IgD-negative memory B cell (primary cell): Measurements from ENCODE around the gene ITGA5. TPM values are rescaled to one million over a fixed set of nuclear protein-coding genes. Genes with fewer than 3 reads are reported as not detected.
A peak's percentile ranks its signal among the peaks of the same experiment; 100 is the strongest.

Source experiments
- H3K27ac Mint-ChIP-seq, 3 donors: one replicate each; pipeline ENCODE4 v1.8.0; 2020 to 2022; ENCODE audit warnings: mild to moderate bottlenecking in 3 of 3, mixed read lengths in 3 of 3, moderate library complexity in 1 of 3
- H3K27me3 Mint-ChIP-seq: one replicate; pipeline ENCODE4 v1.8.0; 2021; ENCODE audit warnings: mixed read lengths
- H3K36me3 Mint-ChIP-seq: one replicate; pipeline ENCODE4 v1.8.0; 2020; ENCODE audit warnings: mild to moderate bottlenecking, mixed read lengths
- H3K4me1 Mint-ChIP-seq, 3 donors: one replicate each; pipeline ENCODE4 v1.8.0; 2020 to 2022; ENCODE audit warnings: mixed read lengths in 3 of 3, mild to moderate bottlenecking in 1 of 3
- H3K4me3 Mint-ChIP-seq, 4 donors: one replicate each; pipeline ENCODE4 v1.8.0; 2020 to 2022; ENCODE audit warnings: mild to moderate bottlenecking in 4 of 4, mixed read lengths in 4 of 4, moderate library complexity in 3 of 4
- H3K9me3 Mint-ChIP-seq, 3 donors: one replicate each; pipeline ENCODE4 v1.8.0; 2020 to 2021; ENCODE audit warnings: mixed read lengths in 3 of 3, mild to moderate bottlenecking in 1 of 3
- polyA plus RNA-seq: library from polyadenylated mRNA; unstranded; fragments of 300-500 nt; fragmentation: Illumina TruSeq; gene quantifications from one replicate; pipeline ENCODE4 v1.2.3, GENCODE V29; 2021

Gene ITGA5
- polyA plus RNA-seq: 1.6 TPM

DNA sequence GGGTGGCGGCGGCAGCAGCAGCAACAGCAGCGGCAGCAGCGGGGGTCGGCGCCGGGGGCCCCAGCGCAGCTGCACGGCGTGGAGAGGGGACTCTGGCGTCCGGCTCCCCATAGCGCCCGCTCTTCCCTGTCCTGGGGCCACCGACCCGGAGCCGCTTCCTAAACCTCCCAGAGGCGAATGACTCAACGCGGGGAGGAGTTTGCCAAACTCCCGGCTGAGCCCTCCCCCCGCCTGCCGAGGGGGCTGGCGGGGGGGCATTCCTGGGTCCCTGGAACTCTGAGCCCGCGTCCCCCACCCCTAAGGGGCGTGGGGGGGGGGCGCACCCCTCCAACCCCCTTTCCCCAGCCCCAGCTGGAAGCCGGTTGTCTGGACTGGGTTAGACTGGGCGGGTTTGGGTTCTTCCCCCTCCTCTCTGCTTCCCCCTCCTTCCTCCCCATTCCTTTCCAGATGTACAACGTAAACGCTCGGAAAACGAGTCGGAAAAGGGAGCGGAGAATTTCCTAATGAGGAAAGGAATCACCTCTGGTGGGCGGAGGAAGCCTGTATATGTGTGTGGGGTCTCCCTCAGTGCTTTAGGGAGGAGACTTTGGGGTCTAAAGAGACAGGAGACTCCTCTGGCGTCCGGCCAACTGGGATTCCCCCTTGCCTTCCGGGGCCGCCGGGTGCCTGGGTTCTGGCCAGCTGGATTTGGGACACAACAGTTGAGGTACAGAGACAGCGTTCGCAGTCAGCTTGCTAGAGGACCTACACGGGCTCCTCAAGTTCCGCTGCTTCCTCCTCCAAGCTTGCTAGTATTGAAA, at the start of gene ITGA5:
Gene ITGA5, minus strand, starts transcription at position 179 of the 800 bp plus-strand sequence. Its CDS starts 68 bp downstream, at position 111.
- peak within 1 kb of the TSS in 2 of 3 donors; percentile 6 to 72 for H3K27ac Mint-ChIP-seq
- H3K36me3 Mint-ChIP-seq: no peaks in the 10 kb centered on the region
- H3K4me1 Mint-ChIP-seq: peaks cover 20 to 24% (median 24%) of the 10 kb centered on the region in 3 donors
- H3K9me3 Mint-ChIP-seq: no peaks in the 10 kb centered on the region
- peak within 1 kb of the TSS; percentile 73 to 88 (median 82) for H3K4me3 Mint-ChIP-seq
- H3K27me3 Mint-ChIP-seq: peaks cover 32% of the 10 kb centered on the region

DNA sequence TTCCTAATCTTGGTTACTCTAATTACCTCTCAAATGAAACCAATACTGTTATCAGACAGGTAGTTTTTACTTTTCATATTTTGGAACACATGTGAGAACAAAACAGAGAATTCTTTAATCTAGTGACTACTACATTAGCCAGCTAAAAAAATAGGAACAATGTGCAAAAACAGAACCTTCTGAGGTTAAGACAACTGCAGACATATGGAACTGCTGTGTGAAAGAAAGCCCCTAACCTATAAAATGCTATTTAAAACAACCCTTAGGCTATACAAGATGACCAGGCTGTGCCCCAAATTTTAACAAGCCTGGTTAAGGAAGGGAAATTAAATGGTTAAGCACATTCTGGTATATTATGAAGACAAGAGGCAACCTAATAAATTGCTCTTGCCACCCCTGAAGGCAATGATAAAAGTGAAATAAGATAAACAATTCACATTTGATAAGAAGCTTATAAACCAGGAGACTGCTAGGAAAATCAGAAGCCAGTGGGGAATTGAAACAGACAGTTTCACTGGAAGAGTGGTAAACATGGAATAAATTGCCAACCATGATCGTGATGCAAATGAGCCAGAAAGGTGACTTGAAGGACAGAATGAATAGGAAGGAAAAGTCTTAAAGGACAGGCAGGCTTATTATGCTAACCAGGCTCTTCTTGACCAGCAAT, 46.9 kb upstream of the ITGA5 start:
- no peaks in the 10 kb centered on the region for H3K9me3 Mint-ChIP-seq
- H3K27me3 Mint-ChIP-seq: no peaks in the 10 kb centered on the region
- H3K27ac Mint-ChIP-seq: no peak overlapping the region
- no peak overlapping the region for H3K4me3 Mint-ChIP-seq
- peaks cover 2% of the 10 kb centered on the region for H3K36me3 Mint-ChIP-seq
- H3K4me1 Mint-ChIP-seq: no peaks in the 10 kb centered on the region

DNA sequence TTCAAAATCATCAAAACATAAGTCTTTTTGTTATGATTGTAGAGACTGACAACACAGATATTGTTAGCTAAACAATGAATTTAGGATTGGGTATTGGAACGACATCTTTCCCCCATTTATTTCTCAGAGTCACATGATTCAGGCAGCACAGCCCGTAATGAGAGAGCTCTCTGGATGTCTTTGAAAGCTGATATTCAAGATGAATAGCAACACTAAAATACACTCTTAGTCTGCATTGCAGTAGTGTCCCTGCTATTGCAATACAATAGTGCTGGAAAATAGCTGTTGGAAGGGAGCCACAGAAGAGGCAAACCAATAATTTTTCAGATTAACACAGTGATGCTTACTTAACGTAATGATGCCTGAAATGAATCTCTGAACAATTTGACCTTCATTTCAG, 44.4 kb upstream of the ITGA5 start:
- Mint-ChIP-seq H3K27me3 (peaks cover 1% of the 10 kb centered on the region), H3K27ac (no peak overlapping the region), H3K4me1 (no peaks in the 10 kb centered on the region), H3K4me3 (no peak overlapping the region), H3K36me3 (no peaks in the 10 kb centered on the region), H3K9me3 (no peaks in the 10 kb centered on the region)

DNA sequence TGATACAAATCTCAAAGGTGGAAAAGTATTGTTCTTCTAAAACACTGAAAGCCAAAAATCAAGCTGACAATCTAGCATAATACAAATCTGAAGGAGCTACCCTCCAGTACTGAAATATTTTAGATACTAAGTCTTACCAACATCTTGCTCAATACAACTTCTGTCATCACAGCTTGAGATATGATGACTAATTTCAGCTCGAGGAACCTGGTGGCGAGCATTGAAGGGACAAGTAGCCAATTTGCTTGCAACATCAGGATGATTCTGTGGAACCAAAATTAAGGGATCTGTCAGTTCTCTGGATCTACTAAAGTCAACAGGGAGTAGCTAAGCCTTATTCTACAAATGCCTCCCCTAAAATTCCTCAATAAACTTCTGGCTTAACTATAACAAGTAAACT, 44.0 kb upstream of the ITGA5 start:
- Mint-ChIP-seq H3K4me3 (no peak overlapping the region), H3K27me3 (peaks cover 1% of the 10 kb centered on the region), H3K36me3 (no peaks in the 10 kb centered on the region), H3K9me3 (no peaks in the 10 kb centered on the region), H3K4me1 (no peaks in the 10 kb centered on the region), H3K27ac (no peak overlapping the region)

DNA sequence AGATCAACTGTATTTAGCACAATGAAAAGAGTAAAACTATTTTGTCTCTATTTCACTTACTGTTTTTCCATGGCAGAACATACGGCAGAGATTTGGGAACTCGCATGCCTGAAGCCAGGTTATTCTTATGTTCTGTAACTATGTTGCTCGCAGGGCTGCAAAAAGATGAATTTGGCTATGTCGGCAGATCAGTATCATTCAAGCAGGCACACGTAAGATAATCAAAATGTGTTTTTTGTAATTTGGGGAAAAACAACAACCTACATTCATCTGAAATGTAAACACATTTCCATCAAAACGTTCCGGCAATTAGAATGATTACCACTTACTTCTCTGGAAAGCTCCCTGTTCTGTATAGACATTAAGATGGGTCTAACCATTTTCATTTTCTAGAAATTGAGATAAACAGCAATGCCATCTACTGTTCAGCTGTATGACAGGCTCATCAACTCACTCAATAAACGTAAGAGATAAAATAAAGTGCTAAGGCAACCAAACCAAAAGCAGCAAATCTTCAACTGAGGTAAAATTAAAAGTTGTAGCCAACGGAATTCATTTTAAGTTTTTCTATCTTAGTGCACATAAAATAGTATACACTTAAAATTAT, 41.4 kb upstream of the ITGA5 start:
- no peak overlapping the region for H3K27ac Mint-ChIP-seq
- peaks cover 1% of the 10 kb centered on the region for H3K27me3 Mint-ChIP-seq

GRCh38 chr12:54459355-54459754, 40.3 kb upstream of the ITGA5 start:
- Mint-ChIP-seq H3K4me3 (no peak overlapping the region), H3K27ac (no peak overlapping the region), H3K9me3 (no peaks in the 10 kb centered on the region), H3K4me1 (no peaks in the 10 kb centered on the region), H3K36me3 (no peaks in the 10 kb centered on the region), H3K27me3 (peaks cover 1% of the 10 kb centered on the region)

More for the DNA sequence above, 41.4 kb upstream of the ITGA5 start:
- H3K9me3 Mint-ChIP-seq: no peaks in the 10 kb centered on the region
- H3K36me3 Mint-ChIP-seq: no peaks in the 10 kb centered on the region
- H3K4me3 Mint-ChIP-seq: no peak overlapping the region
- H3K4me1 Mint-ChIP-seq: no peaks in the 10 kb centered on the region

DNA sequence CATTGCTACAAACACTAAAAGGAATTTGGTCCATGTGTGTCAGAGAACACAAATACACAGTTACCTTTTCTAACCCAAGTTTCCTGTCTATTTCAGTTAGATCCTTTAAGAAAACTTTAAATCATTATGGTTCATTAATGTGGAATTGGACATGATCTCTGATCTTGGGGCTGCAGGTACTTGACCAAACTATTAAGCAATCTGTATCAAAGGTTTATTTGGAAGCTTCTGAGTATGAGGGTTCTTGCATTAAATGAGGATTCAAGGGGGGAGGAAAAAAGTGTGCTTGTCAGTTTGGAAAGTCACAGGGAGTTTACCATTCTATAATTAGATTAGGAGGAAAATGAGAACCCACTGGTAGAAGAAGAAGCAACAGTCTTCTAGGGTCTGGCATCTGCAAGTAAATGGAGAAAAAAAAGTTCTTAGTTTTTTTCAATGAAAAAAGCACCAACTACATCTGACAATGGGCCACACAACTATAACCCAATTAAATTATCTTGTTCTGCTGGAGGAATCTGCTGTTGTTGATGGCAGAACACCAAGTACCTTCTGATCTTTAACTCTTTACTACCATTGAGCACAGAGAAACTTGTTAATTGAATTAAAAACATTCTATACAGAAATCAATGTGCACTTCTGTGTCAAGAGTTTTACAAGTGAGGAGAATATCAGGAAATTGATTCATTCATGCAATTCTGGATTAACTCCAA, 36.8 kb upstream of the ITGA5 start:
- Mint-ChIP-seq H3K27ac (no peak overlapping the region), H3K4me3 (no peak overlapping the region), H3K9me3 (no peaks in the 10 kb centered on the region), H3K36me3 (no peaks in the 10 kb centered on the region), H3K27me3 (peaks cover 3% of the 10 kb centered on the region), H3K4me1 (no peaks in the 10 kb centered on the region)

DNA sequence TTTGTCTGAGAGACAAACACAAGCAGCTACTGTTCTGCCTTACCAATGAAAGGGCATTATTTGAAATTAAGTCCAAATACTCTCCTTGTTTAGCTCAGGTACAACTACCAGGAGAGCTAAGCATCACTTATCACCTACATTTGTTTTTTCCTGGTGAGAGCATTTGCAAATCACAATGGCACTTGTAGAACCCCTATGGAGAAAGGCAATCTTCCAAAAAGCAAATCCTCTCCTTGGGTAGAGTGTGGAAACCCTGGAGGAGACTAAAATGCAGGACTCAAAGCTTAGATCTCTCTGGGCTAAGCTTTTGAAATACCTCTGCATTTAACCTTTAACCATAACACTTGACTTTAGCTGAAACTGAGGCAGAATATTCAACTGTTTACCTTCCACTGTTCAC, 33.6 kb upstream of the ITGA5 start:
- H3K4me1 Mint-ChIP-seq: no peaks in the 10 kb centered on the region
- peaks cover 2% of the 10 kb centered on the region for H3K27me3 Mint-ChIP-seq
- no peaks in the 10 kb centered on the region for H3K9me3 Mint-ChIP-seq
- no peak overlapping the region for H3K4me3 Mint-ChIP-seq
- H3K27ac Mint-ChIP-seq: no peak overlapping the region
- no peaks in the 10 kb centered on the region for H3K36me3 Mint-ChIP-seq

GRCh38 chr12:54448344-54448743, 29.3 kb upstream of the ITGA5 start:
- Mint-ChIP-seq H3K4me3 (no peak overlapping the region), H3K4me1 (no peaks in the 10 kb centered on the region), H3K9me3 (no peaks in the 10 kb centered on the region), H3K27ac (no peak overlapping the region), H3K27me3 (peaks cover 2% of the 10 kb centered on the region), H3K36me3 (no peaks in the 10 kb centered on the region)

GRCh38 chr12:54447917-54448316, 28.9 kb upstream of the ITGA5 start:
- H3K4me3 Mint-ChIP-seq: no peak overlapping the region
- H3K36me3 Mint-ChIP-seq: no peaks in the 10 kb centered on the region
- H3K4me1 Mint-ChIP-seq: no peaks in the 10 kb centered on the region
- H3K27me3 Mint-ChIP-seq: peaks cover 2% of the 10 kb centered on the region
- H3K27ac Mint-ChIP-seq: no peak overlapping the region
- no peaks in the 10 kb centered on the region for H3K9me3 Mint-ChIP-seq

DNA sequence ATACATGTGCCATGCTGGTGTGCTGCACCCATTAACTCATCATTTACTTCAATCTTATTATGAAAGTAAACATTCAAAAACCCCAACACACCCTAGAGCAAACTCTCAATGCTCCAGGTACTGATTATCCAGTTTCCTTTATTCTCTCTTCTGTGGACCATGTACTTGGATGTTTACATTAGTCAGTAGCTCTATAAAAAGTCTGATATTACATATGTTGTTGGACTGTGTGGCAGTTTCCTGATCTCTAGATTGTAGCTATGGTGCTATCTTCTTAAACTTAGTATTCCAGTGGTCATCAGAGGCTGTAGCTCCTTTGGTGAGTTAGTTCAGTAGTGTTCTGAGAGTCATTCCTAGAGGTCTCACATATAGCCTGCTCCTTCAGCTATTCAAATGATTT, 25.1 kb upstream of the ITGA5 start:
- peaks cover 6% of the 10 kb centered on the region for H3K27me3 Mint-ChIP-seq
- no peaks in the 10 kb centered on the region for H3K9me3 Mint-ChIP-seq

GRCh38 chr12:54443446-54443845, 24.4 kb upstream of the ITGA5 start:
- Mint-ChIP-seq H3K36me3 (no peaks in the 10 kb centered on the region), H3K4me1 (peaks cover 3 to 5% (median 3%) of the 10 kb centered on the region in 3 donors), H3K9me3 (no peaks in the 10 kb centered on the region), H3K4me3 (no peak overlapping the region), H3K27ac (no peak overlapping the region), H3K27me3 (peaks cover 6% of the 10 kb centered on the region)

More for the DNA sequence above, 25.1 kb upstream of the ITGA5 start:
- Mint-ChIP-seq H3K4me1 (peaks cover 3 to 5% (median 3%) of the 10 kb centered on the region in 3 donors), H3K36me3 (no peaks in the 10 kb centered on the region), H3K4me3 (no peak overlapping the region), H3K27ac (no peak overlapping the region)

GRCh38 chr12:54442961-54443360, 23.9 kb upstream of the ITGA5 start:
- Mint-ChIP-seq H3K36me3 (no peaks in the 10 kb centered on the region), H3K9me3 (no peaks in the 10 kb centered on the region), H3K27ac (no peak overlapping the region), H3K27me3 (peaks cover 6% of the 10 kb centered on the region), H3K4me1 (peaks cover 3 to 5% (median 3%) of the 10 kb centered on the region in 3 donors), H3K4me3 (no peak overlapping the region)

DNA sequence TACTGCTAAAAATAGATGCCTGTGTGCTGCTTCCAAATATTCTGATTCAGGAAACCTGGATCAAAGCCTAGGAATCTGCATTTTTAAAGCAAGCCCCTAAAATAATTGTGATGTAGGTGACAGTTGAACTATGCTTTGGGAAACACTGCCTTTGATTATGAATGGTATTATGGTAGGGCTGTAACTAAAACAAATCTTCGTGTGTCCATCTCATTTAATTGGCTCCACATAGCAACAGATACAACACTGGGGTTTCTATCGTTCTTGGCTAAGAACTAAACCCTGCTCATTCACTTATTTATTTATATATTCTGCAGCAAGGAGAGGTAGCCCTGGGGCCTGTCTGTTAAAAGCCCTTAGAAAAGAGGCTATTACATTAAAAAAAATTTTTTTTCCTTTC, 23.0 kb upstream of the ITGA5 start:
- Mint-ChIP-seq H3K27me3 (peaks cover 6% of the 10 kb centered on the region), H3K36me3 (no peaks in the 10 kb centered on the region), H3K4me3 (no peak overlapping the region), H3K4me1 (peaks cover 3 to 5% (median 3%) of the 10 kb centered on the region in 3 donors), H3K9me3 (no peaks in the 10 kb centered on the region), H3K27ac (no peak overlapping the region)
